Loucy (cell line): ENCODE results near the gene ADAMTS14.

Source experiments
- H2AFZ ChIP-seq: fragments of 200-600 bp; sonication (generic); 2 replicates; pipeline ENCODE4 v1.6.0; 2016; ENCODE audit warnings: antibody characterized with exemption, mild to moderate bottlenecking, low read length, moderate library complexity
- H3F3A ChIP-seq: fragments of 200-600 bp; 2 replicates; pipeline ENCODE4 v1.6.0; 2016; ENCODE audit warnings: antibody characterized with exemption, low read depth, mild to moderate bottlenecking
- H3K27me3 ChIP-seq: fragments of 200-600 bp; sonication (generic); 2 replicates; pipeline ENCODE4 v1.6.1; 2014; ENCODE audit warnings: low read length, mild to moderate bottlenecking; ENCODE audit not compliant: insufficient read depth, poor library complexity, severe bottlenecking
- H3K36me3 ChIP-seq: fragments of 200-600 bp; sonication (generic); 2 replicates; pipeline ENCODE4 v1.6.1; 2016; ENCODE audit warnings: low read length; ENCODE audit not compliant: insufficient read depth
- H3K4me1 ChIP-seq: fragments of 200-600 bp; sonication (generic); 2 replicates; pipeline ENCODE4 v1.5.1; 2014; ENCODE audit warnings: low read length, mild to moderate bottlenecking; ENCODE audit not compliant: insufficient read depth, poor library complexity, severe bottlenecking
- H3K4me2 ChIP-seq: fragments of 200-600 bp; sonication (generic); 2 replicates; pipeline ENCODE4 v1.6.0; 2014; ENCODE audit warnings: antibody characterized with exemption, low read length, low read depth, mild to moderate bottlenecking; ENCODE audit not compliant: poor library complexity, severe bottlenecking
- H3K4me3 ChIP-seq: fragments of 200-600 bp; sonication (generic); 2 replicates; pipeline ENCODE4 v1.5.1; 2014; ENCODE audit warnings: low read length, mild to moderate bottlenecking, mixed read lengths; ENCODE audit not compliant: poor library complexity, severe bottlenecking
- H3K79me2 ChIP-seq: fragments of 200-600 bp; sonication (generic); 2 replicates; pipeline ENCODE4 v1.6.1; 2014; ENCODE audit warnings: low read length; ENCODE audit not compliant: insufficient read depth
- H3K9ac ChIP-seq: fragments of 200-600 bp; sonication (generic); 2 replicates; pipeline ENCODE4 v1.6.0; 2014; ENCODE audit warnings: mild to moderate bottlenecking, low read depth, low read length, moderate library complexity; ENCODE audit not compliant: poor library complexity, severe bottlenecking
- H3K9me2 ChIP-seq: fragments of 200-600 bp; sonication (generic); replicated peaks from 2 replicates; pipeline ENCODE4 v1.6.1; 2016; ENCODE audit warnings: low read depth, low read length, mixed read lengths
- H3K9me3 ChIP-seq: fragments of 200-600 bp; sonication (generic); 2 replicates; pipeline ENCODE4 v1.6.1; 2014; ENCODE audit warnings: mild to moderate bottlenecking, antibody characterized with exemption, low read length, low read depth; ENCODE audit not compliant: insufficient read depth
- H4K20me1 ChIP-seq: fragments of 200-600 bp; sonication (generic); 2 replicates; pipeline ENCODE4 v1.6.0; 2014; ENCODE audit warnings: antibody characterized with exemption, low read length, mild to moderate bottlenecking; ENCODE audit not compliant: insufficient read depth, poor library complexity, severe bottlenecking
- CTCF ChIP-seq: fragments of 200-600 bp; sonication (generic); conservative IDR thresholded peaks from 2 replicates; pipeline ENCODE4 v1.5.1; 2014; ENCODE audit warnings: mild to moderate bottlenecking, antibody characterized with exemption, low read length
- EZH2phosphoT487 ChIP-seq: fragments of 200-600 bp; IDR thresholded peaks from 2 replicates; pipeline ENCODE4 v1.6.1; 2018; ENCODE audit warnings: antibody characterized with exemption, mild to moderate bottlenecking, moderate library complexity, borderline replicate concordance

Gene ADAMTS14

GRCh38 chr10:70784016-70784415, 111.7 kb downstream of the ADAMTS14 start:
- no peak overlapping the region for H3K4me3 ChIP-seq
- no peak overlapping the region for H3K4me2 ChIP-seq
- no peaks in the 10 kb centered on the region for H3K27me3 ChIP-seq
- H3K4me1 ChIP-seq, result peaks cover 48% of the 10 kb centered on the region
- H3K9ac ChIP-seq, result no peak overlapping the region
- no peak overlapping the region for H2AFZ ChIP-seq
- H3K79me2 ChIP-seq, result no peaks in the 10 kb centered on the region
- TF ChIP-seq EZH2phosphoT487, result no peak
- no peak for TF ChIP-seq CTCF
- H3K9me2 ChIP-seq, result no peaks in the 10 kb centered on the region
- no peaks in the 10 kb centered on the region for H4K20me1 ChIP-seq
- no peaks in the 10 kb centered on the region for H3K9me3 ChIP-seq
- no peaks in the 10 kb centered on the region; the same call in 1 of the 2 replicates for H3F3A ChIP-seq
- H3K36me3 ChIP-seq, result no peaks in the 10 kb centered on the region

GRCh38 chr10:70784471-70784870, 112.2 kb downstream of the ADAMTS14 start:
- Histone ChIP-seq H3K9me3 (no peaks in the 10 kb centered on the region), H3K4me1 (peaks cover 48% of the 10 kb centered on the region), H3K36me3 (no peaks in the 10 kb centered on the region), H4K20me1 (no peaks in the 10 kb centered on the region), H3K4me3 (peak overlapping the region; percentile 21), H3K79me2 (no peaks in the 10 kb centered on the region), H3K4me2 (peak overlapping the region; percentile 55), H3K27me3 (no peaks in the 10 kb centered on the region), H3K9me2 (no peaks in the 10 kb centered on the region), H3K9ac (peak overlapping the region; percentile 8), H2AFZ (no peak overlapping the region), H3F3A (no peaks in the 10 kb centered on the region; the same call in 1 of the 2 replicates)
- TF ChIP-seq EZH2phosphoT487 (no peak), CTCF (no peak)

DNA sequence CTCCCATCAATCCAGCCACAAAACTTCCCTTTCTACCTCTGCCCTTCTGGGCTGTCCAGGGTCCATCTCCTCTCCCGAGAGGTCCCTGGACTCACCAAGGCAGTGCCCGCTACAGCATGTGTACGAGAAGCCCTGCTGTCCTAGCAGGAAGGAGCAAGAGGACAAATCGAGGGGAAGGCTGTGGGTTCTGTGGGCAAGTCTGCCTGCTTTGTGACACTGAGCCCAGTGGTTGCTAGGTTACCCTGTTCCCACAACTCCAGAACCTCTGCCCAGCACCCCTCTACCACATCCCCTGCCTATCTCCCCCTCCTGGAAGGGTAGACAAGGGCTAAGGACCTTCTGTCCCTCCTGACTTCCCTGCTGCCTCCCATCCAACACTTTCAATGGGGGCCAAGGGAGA, 112.9 kb downstream of the ADAMTS14 start, which contains the start of gene TBATA:
Gene TBATA (minus strand): TSS at position 188 of the 400 bp plus-strand sequence. CDS start 1,998 bp downstream, outside the sequence.
- H2AFZ ChIP-seq, result no peak within 1 kb of the TSS
- peak within 1 kb of the TSS; percentile 21 for H3K4me3 ChIP-seq
- peak within 1 kb of the TSS; percentile 55 for H3K4me2 ChIP-seq
- peaks cover 51% of the 10 kb centered on the region for H3K4me1 ChIP-seq
- peak within 1 kb of the TSS; percentile 8 for H3K9ac ChIP-seq
- H3K36me3 ChIP-seq, result no peaks in the 10 kb centered on the region
- H3K79me2 ChIP-seq, result no peaks in the 10 kb centered on the region
- H3K27me3 ChIP-seq, result no peaks in the 10 kb centered on the region
- H3K9me2 ChIP-seq, result no peaks in the 10 kb centered on the region
- H3K9me3 ChIP-seq, result no peaks in the 10 kb centered on the region
- no peak for TF ChIP-seq EZH2phosphoT487
- H4K20me1 ChIP-seq, result no peaks in the 10 kb centered on the region
- H3F3A ChIP-seq, result no peaks in the 10 kb centered on the region; the same call in 1 of the 2 replicates

DNA sequence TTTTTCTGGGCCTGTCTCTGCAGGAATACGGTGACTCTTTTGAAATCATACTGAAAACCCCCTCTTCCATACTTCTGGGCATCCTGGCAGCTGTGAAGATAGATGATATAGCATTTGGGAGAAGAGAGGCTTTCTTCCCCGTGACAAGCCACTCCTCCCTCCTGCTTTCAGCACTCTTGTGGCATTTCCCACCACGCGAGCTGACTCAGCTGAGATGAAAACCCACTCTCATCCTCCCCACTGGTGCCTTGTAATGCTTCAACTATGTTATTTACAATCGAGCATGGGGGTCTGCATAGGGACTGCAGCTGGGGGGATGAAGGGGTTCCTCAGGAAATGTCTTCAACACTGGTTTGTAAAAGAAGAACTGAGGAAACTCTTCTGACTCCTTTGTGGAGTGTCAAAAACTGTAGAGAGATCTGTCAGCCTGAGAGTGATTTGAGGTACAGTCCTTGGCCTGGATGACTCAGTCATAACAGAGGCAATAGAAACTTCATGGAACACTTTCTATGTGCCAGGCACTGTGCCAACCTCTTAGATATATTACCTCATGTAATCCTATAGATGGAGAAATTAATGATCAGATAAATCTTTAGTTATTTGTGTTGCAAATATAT, 114.6 kb downstream of the ADAMTS14 start:
- no peaks in the 10 kb centered on the region for H3K27me3 ChIP-seq
- peaks cover 68% of the 10 kb centered on the region for H3K4me1 ChIP-seq
- peak overlapping the region; percentile 32 for H3K4me2 ChIP-seq
- no peak overlapping the region for H3K4me3 ChIP-seq
- H3K9me2 ChIP-seq, result no peaks in the 10 kb centered on the region
- peak overlapping the region; percentile 48; the same call in 1 of the 2 replicates for H2AFZ ChIP-seq
- no peaks in the 10 kb centered on the region; the same call in 1 of the 2 replicates for H3F3A ChIP-seq
- H3K36me3 ChIP-seq, result no peaks in the 10 kb centered on the region
- no peaks in the 10 kb centered on the region for H3K79me2 ChIP-seq
- H3K9ac ChIP-seq, result no peak overlapping the region
- H4K20me1 ChIP-seq, result no peaks in the 10 kb centered on the region
- no peak for TF ChIP-seq EZH2phosphoT487
- no peak for TF ChIP-seq CTCF
- no peaks in the 10 kb centered on the region for H3K9me3 ChIP-seq
